HG03066 (cell line): ENCODE data around the gene NPNT.

Experiments used
- ATAC-seq: cut with Tn5 transposase; IDR thresholded peaks from one replicate; pipeline ENCODE4 v1.9.1; 2021; ENCODE audit warnings: low read depth; ENCODE audit not compliant: unreplicated experiment

Gene NPNT

GRCh38 chr4:105911426-105911825, 16.2 kb downstream of the NPNT start:
- ATAC-seq = no peak

- ATAC-seq = no peak
Observed at GRCh38 chr4:105912633-105913032, 17.4 kb downstream of the NPNT start.

GRCh38 chr4:105917171-105917685, 22.0 kb downstream of the NPNT start:
- ATAC-seq = no peak

GRCh38 chr4:105921301-105921700, 26.0 kb downstream of the NPNT start:
- ATAC-seq = no peak

GRCh38 chr4:105923497-105924238, 28.4 kb downstream of the NPNT start:
- no peak for ATAC-seq

- ATAC-seq = no peak
Observed at GRCh38 chr4:105924341-105924740, 29.1 kb downstream of the NPNT start.

GRCh38 chr4:105930698-105931097, 35.4 kb downstream of the NPNT start:
- no peak for ATAC-seq

- no peak for ATAC-seq
Observed at GRCh38 chr4:105933083-105933482, 37.8 kb downstream of the NPNT start.

GRCh38 chr4:105934386-105934785, 39.1 kb downstream of the NPNT start:
- no peak for ATAC-seq

- ATAC-seq = no peak
Observed at GRCh38 chr4:105936901-105937300, 41.6 kb downstream of the NPNT start.

GRCh38 chr4:105937759-105938158, 42.5 kb downstream of the NPNT start:
- ATAC-seq = no peak

GRCh38 chr4:105943234-105943633, 48.0 kb downstream of the NPNT start:
- no peak for ATAC-seq

GRCh38 chr4:105944540-105944939, 49.3 kb downstream of the NPNT start:
- ATAC-seq = no peak

GRCh38 chr4:105946771-105947170, 51.5 kb downstream of the NPNT start:
- no peak for ATAC-seq

- ATAC-seq = no peak
Observed at GRCh38 chr4:105950701-105951100, 55.4 kb downstream of the NPNT start.

- ATAC-seq = no peak
Observed at GRCh38 chr4:105951198-105951597, 55.9 kb downstream of the NPNT start.

- no peak for ATAC-seq
Observed at GRCh38 chr4:105952591-105952990, 57.3 kb downstream of the NPNT start.

- ATAC-seq = no peak
Observed at GRCh38 chr4:105956569-105956968, 61.3 kb downstream of the NPNT start.

GRCh38 chr4:105957680-105958079, 62.4 kb downstream of the NPNT start:
- no peak for ATAC-seq

- no peak for ATAC-seq
Observed at GRCh38 chr4:105963461-105964400, 68.5 kb downstream of the NPNT start.

GRCh38 chr4:105965183-105965800, 70.0 kb downstream of the NPNT start:
- ATAC-seq = no peak
